DND-41 (cell line): ENCODE data around the gene GRIK4.

Source experiments
- ATAC-seq: fragments of 200-7000 bp; cut with Tn5 transposase; 3 replicates; pipeline ENCODE4 v1.9.1; 2021; ENCODE audit warnings: low read depth; ENCODE audit not compliant: insufficient read depth
- DNase-seq: peaks from one replicate; pipeline ENCODE4 v3.0.0-alpha.2; 2020
- H2AFZ ChIP-seq: 2 replicates; pipeline ENCODE4 v1.6.0; 2012; ENCODE audit warnings: low read depth, low read length
- H3K27ac ChIP-seq: 2 replicates; pipeline ENCODE4 v1.5.1; 2012; ENCODE audit warnings: low read length, inconsistent platforms
- H3K27me3 ChIP-seq: fragments of 200-600 bp; sonication (generic); 2 replicates; pipeline ENCODE4 v1.6.0; 2012; ENCODE audit warnings: low read length, mild to moderate bottlenecking, inconsistent platforms; ENCODE audit not compliant: insufficient read depth, poor library complexity
- H3K36me3 ChIP-seq: 2 replicates; pipeline ENCODE4 v1.5.1; 2012; ENCODE audit warnings: low read length, inconsistent platforms; ENCODE audit not compliant: insufficient read depth
- H3K4me1 ChIP-seq: 2 replicates; pipeline ENCODE4 v1.5.1; 2012; ENCODE audit warnings: mild to moderate bottlenecking, low read length; ENCODE audit not compliant: insufficient read depth
- H3K4me2 ChIP-seq: 2 replicates; pipeline ENCODE4 v1.6.0; 2012; ENCODE audit warnings: mild to moderate bottlenecking, moderate library complexity, low read length, inconsistent platforms; ENCODE audit not compliant: insufficient read depth
- H3K4me3 ChIP-seq, 2 experiments: fragments of 200-600 bp in 1 of 2; shearing (Covaris generic) in 1 of 2; 2 replicates each; pipeline ENCODE4 v1.5.1; 2012 to 2016; ENCODE audit warnings: inconsistent platforms in 2 of 2, low read length in 2 of 2, mild to moderate bottlenecking in 2 of 2, low read depth in 1 of 2, moderate library complexity in 1 of 2
- H3K79me2 ChIP-seq: 2 replicates; pipeline ENCODE4 v1.6.0; 2012; ENCODE audit warnings: low read length, inconsistent platforms; ENCODE audit not compliant: insufficient read depth
- H3K9ac ChIP-seq: 2 replicates; pipeline ENCODE4 v1.6.0; 2012; ENCODE audit warnings: low read depth, mild to moderate bottlenecking, inconsistent platforms, low read length, moderate library complexity
- H3K9me3 ChIP-seq: 2 replicates; pipeline ENCODE4 v1.5.1; 2012; ENCODE audit warnings: low read length, moderate library complexity, mild to moderate bottlenecking, inconsistent platforms; ENCODE audit not compliant: insufficient read depth, severe bottlenecking
- H4K20me1 ChIP-seq: 2 replicates; pipeline ENCODE4 v1.6.0; 2012; ENCODE audit warnings: low read length; ENCODE audit not compliant: insufficient read depth
- CTCF ChIP-seq: IDR thresholded peaks from 2 replicates; pipeline ENCODE4 v1.5.1; 2012; ENCODE audit warnings: borderline replicate concordance, low read length, moderate library complexity, mild to moderate bottlenecking; ENCODE audit not compliant: poor library complexity, severe bottlenecking; ENCODE audit errors: extremely low read depth
- EZH2 ChIP-seq: IDR thresholded peaks from 3 replicates; pipeline ENCODE4 v1.6.1; 2012; ENCODE audit warnings: borderline replicate concordance, low read depth, mild to moderate bottlenecking, moderate library complexity, low read length, inconsistent platforms; ENCODE audit not compliant: severe bottlenecking

GRIK4 gene

GRCh38 chr11:120635136-120635810 lies 123.7 kb downstream of the GRIK4 start:
- DNase-seq: no peak
- no peak overlapping the region for H3K27ac ChIP-seq
- no peak overlapping the region for H3K4me2 ChIP-seq
- H3K79me2 ChIP-seq: no peaks in the 10 kb centered on the region
- no peaks in the 10 kb centered on the region for H3K9me3 ChIP-seq
- no peak overlapping the region for H3K9ac ChIP-seq
- peaks cover 12% of the 10 kb centered on the region for H3K27me3 ChIP-seq
- H3K4me1 ChIP-seq: no peaks in the 10 kb centered on the region
- H3K4me3 ChIP-seq: no peak overlapping the region
- no peak for ATAC-seq
- H4K20me1 ChIP-seq: no peaks in the 10 kb centered on the region
- H2AFZ ChIP-seq: no peak overlapping the region
- TF ChIP-seq CTCF (no peak), EZH2 (no peak)
- no peaks in the 10 kb centered on the region for H3K36me3 ChIP-seq

DNA sequence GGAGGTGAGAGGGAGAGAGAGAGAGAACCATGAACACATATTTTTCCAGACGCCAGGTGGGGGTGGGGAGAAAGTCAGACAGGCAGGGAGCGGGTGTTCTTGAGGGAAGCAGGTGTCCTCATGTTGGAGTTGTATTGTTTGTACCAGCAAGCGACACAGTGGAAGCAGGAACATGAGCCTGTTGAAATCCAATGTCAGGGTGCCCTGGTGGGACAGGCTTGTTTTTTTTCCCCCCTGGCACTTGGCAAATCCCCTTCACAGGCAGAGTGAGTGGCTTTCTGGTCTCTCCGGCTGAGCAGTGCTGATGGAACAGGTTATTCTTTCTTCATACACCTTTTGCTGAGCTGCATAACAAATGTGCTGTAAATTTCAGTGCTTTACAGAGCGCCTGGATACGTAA lies 125.6 kb downstream of the GRIK4 start:
- Histone ChIP-seq H3K9me3 (no peaks in the 10 kb centered on the region), H3K9ac (no peak overlapping the region), H3K4me3 (no peak overlapping the region), H3K4me2 (no peak overlapping the region), H3K36me3 (no peaks in the 10 kb centered on the region), H4K20me1 (no peaks in the 10 kb centered on the region), H2AFZ (no peak overlapping the region), H3K79me2 (no peaks in the 10 kb centered on the region), H3K27me3 (peaks cover 6% of the 10 kb centered on the region), H3K27ac (no peak overlapping the region), H3K4me1 (no peaks in the 10 kb centered on the region)
- TF ChIP-seq CTCF: no peak
- DNase-seq (no peak), ATAC-seq (no peak)

DNA sequence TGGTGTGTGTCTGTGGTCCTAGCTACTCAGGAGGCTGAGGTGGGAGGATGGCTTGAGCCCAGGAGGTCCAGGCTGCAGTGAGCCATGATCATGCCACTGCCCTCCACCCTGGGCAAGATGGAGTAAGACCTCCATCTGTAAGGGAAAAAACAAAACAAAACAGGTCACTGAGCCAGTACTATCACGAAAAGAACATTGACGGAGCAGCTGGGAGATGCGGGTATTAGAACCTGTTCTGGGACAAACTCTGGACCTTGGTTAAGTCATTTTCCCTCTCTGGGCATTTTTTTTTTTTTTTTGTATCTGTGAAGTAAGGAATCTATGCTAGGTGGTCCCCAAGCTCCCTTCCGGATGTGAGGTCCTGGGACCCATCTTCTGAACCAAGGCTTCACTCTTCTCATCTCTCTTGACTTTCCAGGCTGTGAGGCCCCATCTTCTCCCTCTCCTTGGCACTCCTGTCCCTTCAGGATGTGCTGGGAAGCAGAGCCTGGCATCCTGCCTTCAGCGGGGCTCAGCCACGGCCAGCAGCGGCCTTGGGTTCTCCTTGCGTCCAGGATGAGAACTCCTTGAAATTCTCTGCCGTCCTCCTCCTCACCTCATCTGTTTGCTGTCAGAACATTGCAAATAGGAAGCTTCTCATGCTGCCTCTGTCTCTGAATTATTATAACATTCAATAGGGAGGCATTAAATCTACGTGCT lies 130.8 kb downstream of the GRIK4 start:
- H3K4me1 ChIP-seq: no peaks in the 10 kb centered on the region
- H3K4me3 ChIP-seq: no peak overlapping the region
- no peak overlapping the region for H2AFZ ChIP-seq
- no peak overlapping the region for H3K4me2 ChIP-seq
- no peak for DNase-seq
- peaks cover 31% of the 10 kb centered on the region for H3K27me3 ChIP-seq
- H3K27ac ChIP-seq: no peak overlapping the region
- TF ChIP-seq EZH2 (no peak), CTCF (no peak)
- H3K79me2 ChIP-seq: no peaks in the 10 kb centered on the region
- H3K36me3 ChIP-seq: no peaks in the 10 kb centered on the region
- no peak overlapping the region for H3K9ac ChIP-seq
- ATAC-seq: no peak
- no peaks in the 10 kb centered on the region for H3K9me3 ChIP-seq
- H4K20me1 ChIP-seq: peaks cover 6% of the 10 kb centered on the region; the same call in 1 of the 2 replicates
